NCI-H1105 (cell line): ENCODE data around the gene SYCN.

Experiments used
- DNase-seq: peaks from one replicate; lab custom pipeline; 2025; lab: John Stamatoyannopoulos, UW

The SYCN gene

DNA sequence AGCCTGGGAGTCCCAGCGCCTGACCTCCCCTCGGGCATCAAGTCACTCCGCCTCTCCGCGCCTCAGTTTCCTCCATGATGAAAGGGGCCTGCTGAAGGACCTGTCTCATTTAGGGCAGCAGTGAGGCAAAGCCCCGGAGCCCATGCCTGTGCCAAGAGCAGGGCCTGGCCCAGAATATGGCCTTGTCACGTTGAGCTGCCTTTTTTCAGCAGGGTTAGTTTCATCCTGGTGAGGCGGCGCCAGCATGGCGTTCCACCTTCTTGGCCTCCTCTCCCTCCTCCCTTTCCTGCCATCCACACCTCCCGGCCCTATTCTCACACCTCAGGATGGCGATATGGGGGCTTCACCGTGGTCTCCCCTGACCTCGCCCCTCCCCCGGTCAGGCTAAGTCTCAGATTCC lies 48.3 kb downstream of the SYCN start:
- no peak for DNase-seq

DNA sequence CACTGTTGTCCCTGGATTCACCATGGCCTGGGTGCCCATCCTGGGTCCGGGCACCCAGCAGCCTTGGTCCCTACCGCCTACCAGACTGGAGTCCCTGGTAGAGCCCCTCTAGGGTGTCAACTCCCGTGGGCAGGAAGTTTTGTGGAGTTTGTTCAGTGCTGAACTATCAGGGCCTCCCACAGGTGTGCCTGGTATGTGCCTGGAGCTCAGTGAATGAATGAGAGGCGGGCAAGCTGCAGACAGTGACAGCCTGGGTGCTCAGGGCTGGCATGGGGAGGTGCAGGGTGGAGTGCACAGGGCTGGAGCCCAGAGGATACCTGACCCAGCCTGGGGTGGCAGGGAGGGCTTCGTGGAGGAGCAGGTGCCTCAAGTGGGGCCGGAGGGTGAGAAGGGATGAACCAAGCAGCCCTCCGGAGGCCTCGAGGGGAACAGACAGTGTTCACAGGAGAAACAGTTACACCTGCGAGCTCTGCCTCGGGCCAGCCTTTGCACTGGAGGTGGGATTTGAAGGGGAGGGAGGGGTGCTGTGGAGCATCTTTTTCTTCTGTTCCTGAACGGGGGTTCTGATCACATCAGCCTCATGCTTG lies 48.9 kb downstream of the SYCN start:
- DNase-seq = no peak

GRCh38 chr19:39154629-39155100 lies 49.4 kb downstream of the SYCN start:
- no peak for DNase-seq

GRCh38 chr19:39154100-39154628 lies 49.9 kb downstream of the SYCN start:
- no peak for DNase-seq
